K562 (cell line): ENCODE results near the gene LPIN3.

Source experiments
- EGR1 ChIP-seq: fragments of 450-650 bp; conservative IDR thresholded peaks from 2 replicates; pipeline ENCODE4 v1.6.1; 2017; ENCODE audit warnings: mild to moderate bottlenecking
- HMG20A ChIP-seq: fragments of 450-650 bp; formaldehyde crosslinking; conservative IDR thresholded peaks from 2 replicates; pipeline ENCODE4 v1.4.0; 2020; ENCODE audit warnings: mild to moderate bottlenecking, mixed read lengths
- POLR2A ChIP-seq: fragments of 450-650 bp; conservative IDR thresholded peaks from 2 replicates; pipeline ENCODE4 v1.6.1; 2016
- PTBP1 ChIP-seq: fragments of 200-400 bp; formaldehyde crosslinking; IDR thresholded peaks from 2 replicates; pipeline ENCODE4 v1.6.1; 2017; ENCODE audit warnings: low read depth, low read length
- SNRNP70 ChIP-seq: fragments of 200-400 bp; formaldehyde crosslinking; optimal IDR thresholded peaks from 2 replicates; pipeline ENCODE3; 2017; ENCODE audit warnings: low read depth, low read length
- ZFP36 ChIP-seq: fragments of 150-350 bp; IDR thresholded peaks from 2 replicates; pipeline ENCODE4 v1.6.1; 2018; ENCODE audit warnings: low read length, low read depth; ENCODE audit not compliant: partially characterized antibody
- ZNF197 ChIP-seq: fragments of 200-800 bp; sonication (Bioruptor generic); IDR thresholded peaks from 2 replicates; pipeline ENCODE4 v1.6.1; 2016; ENCODE audit warnings: low read depth, missing genetic modification characterization, missing compliant biosample characterization
- ZNF274 ChIP-seq: IDR thresholded peaks from 2 replicates; pipeline ENCODE4 v1.6.1; 2011; ENCODE audit warnings: low read depth, mild to moderate bottlenecking, low read length, moderate library complexity, borderline replicate concordance
- TF ChIP-seq, protein P1 (sequence below), 2 experiments: fragments of 450-650 bp; formaldehyde crosslinking in 1 of 2; IDR thresholded peaks; 2 replicates each; pipeline versions ENCODE4 v1.4.0 to v1.6.1; 2014 to 2020; ENCODE audit warnings: mild to moderate bottlenecking in 2 of 2, borderline replicate concordance in 1 of 2, low read depth in 1 of 2
- TF ChIP-seq, protein P2 (sequence below): fragments of 450-650 bp; formaldehyde crosslinking; IDR thresholded peaks from 2 replicates; pipeline ENCODE4 v1.4.0; 2022; ENCODE audit warnings: missing genetic modification characterization
- TF ChIP-seq, protein P3 (sequence below): fragments of 450-650 bp; formaldehyde crosslinking; IDR thresholded peaks from 2 replicates; pipeline ENCODE4 v1.4.0; 2022; ENCODE audit warnings: missing genetic modification characterization

DNA sequence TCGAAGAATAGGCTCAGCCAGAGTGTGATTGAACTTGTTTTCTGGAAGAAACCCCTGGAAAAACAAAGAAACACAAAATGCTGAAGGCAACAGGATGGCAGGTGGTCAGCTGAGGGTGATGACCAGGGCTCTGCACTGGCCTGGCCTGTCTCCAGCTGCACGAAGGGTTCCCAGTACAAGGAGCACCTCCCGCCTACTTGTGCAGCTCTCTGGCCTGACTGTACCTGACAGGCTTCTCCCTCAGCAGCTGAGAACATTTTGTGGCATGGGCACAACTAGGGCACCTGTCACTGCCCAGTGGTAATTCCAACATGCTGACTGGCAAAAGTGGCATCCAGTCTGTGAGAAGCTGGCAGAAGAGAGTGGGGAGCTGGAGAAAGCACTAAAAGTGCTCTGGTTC is 64.8 kb downstream of the LPIN3 start:
- TF ChIP-seq, protein P1, sequence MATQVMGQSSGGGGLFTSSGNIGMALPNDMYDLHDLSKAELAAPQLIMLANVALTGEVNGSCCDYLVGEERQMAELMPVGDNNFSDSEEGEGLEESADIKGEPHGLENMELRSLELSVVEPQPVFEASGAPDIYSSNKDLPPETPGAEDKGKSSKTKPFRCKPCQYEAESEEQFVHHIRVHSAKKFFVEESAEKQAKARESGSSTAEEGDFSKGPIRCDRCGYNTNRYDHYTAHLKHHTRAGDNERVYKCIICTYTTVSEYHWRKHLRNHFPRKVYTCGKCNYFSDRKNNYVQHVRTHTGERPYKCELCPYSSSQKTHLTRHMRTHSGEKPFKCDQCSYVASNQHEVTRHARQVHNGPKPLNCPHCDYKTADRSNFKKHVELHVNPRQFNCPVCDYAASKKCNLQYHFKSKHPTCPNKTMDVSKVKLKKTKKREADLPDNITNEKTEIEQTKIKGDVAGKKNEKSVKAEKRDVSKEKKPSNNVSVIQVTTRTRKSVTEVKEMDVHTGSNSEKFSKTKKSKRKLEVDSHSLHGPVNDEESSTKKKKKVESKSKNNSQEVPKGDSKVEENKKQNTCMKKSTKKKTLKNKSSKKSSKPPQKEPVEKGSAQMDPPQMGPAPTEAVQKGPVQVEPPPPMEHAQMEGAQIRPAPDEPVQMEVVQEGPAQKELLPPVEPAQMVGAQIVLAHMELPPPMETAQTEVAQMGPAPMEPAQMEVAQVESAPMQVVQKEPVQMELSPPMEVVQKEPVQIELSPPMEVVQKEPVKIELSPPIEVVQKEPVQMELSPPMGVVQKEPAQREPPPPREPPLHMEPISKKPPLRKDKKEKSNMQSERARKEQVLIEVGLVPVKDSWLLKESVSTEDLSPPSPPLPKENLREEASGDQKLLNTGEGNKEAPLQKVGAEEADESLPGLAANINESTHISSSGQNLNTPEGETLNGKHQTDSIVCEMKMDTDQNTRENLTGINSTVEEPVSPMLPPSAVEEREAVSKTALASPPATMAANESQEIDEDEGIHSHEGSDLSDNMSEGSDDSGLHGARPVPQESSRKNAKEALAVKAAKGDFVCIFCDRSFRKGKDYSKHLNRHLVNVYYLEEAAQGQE (IDR thresholded peaks at IDR 0.05; ENCODE audit: borderline replicate concordance): no peak
- TF ChIP-seq, protein P1 (CRISPR knock-in tag; IDR thresholded peaks at IDR 0.05; ENCODE audit: low read depth): no peak
- TF ChIP-seq POLR2A (no peak), ZNF197 (no peak), ZNF274 (no peak), SNRNP70 (no peak), ZFP36 (no peak), EGR1 (no peak), PTBP1 (no peak), HMG20A (CRISPR knock-in tag) (no peak)
- TF ChIP-seq, protein P2, sequence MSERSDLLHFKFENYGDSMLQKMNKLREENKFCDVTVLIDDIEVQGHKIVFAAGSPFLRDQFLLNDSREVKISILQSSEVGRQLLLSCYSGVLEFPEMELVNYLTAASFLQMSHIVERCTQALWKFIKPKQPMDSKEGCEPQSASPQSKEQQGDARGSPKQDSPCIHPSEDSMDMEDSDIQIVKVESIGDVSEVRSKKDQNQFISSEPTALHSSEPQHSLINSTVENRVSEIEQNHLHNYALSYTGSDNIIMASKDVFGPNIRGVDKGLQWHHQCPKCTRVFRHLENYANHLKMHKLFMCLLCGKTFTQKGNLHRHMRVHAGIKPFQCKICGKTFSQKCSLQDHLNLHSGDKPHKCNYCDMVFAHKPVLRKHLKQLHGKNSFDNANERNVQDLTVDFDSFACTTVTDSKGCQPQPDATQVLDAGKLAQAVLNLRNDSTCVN: no peak
- TF ChIP-seq, protein P3, sequence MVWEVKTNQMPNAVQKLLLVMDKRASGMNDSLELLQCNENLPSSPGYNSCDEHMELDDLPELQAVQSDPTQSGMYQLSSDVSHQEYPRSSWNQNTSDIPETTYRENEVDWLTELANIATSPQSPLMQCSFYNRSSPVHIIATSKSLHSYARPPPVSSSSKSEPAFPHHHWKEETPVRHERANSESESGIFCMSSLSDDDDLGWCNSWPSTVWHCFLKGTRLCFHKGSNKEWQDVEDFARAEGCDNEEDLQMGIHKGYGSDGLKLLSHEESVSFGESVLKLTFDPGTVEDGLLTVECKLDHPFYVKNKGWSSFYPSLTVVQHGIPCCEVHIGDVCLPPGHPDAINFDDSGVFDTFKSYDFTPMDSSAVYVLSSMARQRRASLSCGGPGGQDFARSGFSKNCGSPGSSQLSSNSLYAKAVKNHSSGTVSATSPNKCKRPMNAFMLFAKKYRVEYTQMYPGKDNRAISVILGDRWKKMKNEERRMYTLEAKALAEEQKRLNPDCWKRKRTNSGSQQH (CRISPR knock-in tag): no peak
